OCI-LY3 (cell line): ENCODE results near the gene TSC22D1.

Source experiments
- EZH2phosphoT487 ChIP-seq: fragments of 200-600 bp; shearing (Covaris generic); IDR thresholded peaks from 2 replicates; pipeline ENCODE4 v1.6.1; 2018; ENCODE audit warnings: antibody characterized with exemption, mixed run types, low read depth
- TF ChIP-seq, protein P1 (sequence below): fragments of 200-600, 300-600 bp; sonication (generic); IDR thresholded peaks from 2 replicates; pipeline ENCODE4 v1.5.1; 2014; ENCODE audit warnings: antibody characterized with exemption, low read length, low read depth

DNA sequence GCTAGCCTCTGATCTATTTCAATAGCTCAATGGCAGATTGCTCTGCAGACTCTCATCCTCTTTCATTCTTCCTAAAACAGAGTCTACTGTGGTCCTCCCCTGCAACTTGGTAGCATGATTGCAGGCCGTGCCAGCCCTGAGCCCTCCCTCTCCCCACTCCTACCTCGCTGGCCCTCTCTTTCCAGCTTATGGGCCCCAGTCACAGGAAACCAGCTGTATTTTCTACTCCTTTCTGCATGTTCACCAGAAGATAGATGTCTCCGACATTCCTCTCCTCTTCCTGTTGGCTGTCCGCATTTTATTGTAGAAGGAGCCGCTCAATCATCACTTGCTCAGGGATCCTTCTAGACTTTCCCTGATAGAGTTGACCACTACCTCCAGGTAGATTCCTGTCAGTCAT is 152.3 kb downstream of the TSC22D1 start:
- TF ChIP-seq, protein P1, sequence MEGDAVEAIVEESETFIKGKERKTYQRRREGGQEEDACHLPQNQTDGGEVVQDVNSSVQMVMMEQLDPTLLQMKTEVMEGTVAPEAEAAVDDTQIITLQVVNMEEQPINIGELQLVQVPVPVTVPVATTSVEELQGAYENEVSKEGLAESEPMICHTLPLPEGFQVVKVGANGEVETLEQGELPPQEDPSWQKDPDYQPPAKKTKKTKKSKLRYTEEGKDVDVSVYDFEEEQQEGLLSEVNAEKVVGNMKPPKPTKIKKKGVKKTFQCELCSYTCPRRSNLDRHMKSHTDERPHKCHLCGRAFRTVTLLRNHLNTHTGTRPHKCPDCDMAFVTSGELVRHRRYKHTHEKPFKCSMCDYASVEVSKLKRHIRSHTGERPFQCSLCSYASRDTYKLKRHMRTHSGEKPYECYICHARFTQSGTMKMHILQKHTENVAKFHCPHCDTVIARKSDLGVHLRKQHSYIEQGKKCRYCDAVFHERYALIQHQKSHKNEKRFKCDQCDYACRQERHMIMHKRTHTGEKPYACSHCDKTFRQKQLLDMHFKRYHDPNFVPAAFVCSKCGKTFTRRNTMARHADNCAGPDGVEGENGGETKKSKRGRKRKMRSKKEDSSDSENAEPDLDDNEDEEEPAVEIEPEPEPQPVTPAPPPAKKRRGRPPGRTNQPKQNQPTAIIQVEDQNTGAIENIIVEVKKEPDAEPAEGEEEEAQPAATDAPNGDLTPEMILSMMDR, result no peak
- TF ChIP-seq EZH2phosphoT487, result no peak
